Choroid plexus epithelial cell (primary cell): Measurements from ENCODE around the gene SPATS2L.

ENCODE experiments used
- DNase-seq: peaks from one replicate; pipeline ENCODE4 v3.0.0-alpha.2; 2010; ENCODE audit warnings: low read depth
- H3K4me3 ChIP-seq: 2 replicates; pipeline ENCODE4 v1.5.1; 2011; ENCODE audit warnings: low read depth, mild to moderate bottlenecking, control low read depth, low read length, moderate library complexity
- CTCF ChIP-seq: conservative IDR thresholded peaks from 2 replicates; pipeline ENCODE4 v1.5.1; 2011; ENCODE audit warnings: low read depth, mild to moderate bottlenecking, control low read depth, inconsistent platforms, low read length, moderate library complexity

SPATS2L gene

DNA sequence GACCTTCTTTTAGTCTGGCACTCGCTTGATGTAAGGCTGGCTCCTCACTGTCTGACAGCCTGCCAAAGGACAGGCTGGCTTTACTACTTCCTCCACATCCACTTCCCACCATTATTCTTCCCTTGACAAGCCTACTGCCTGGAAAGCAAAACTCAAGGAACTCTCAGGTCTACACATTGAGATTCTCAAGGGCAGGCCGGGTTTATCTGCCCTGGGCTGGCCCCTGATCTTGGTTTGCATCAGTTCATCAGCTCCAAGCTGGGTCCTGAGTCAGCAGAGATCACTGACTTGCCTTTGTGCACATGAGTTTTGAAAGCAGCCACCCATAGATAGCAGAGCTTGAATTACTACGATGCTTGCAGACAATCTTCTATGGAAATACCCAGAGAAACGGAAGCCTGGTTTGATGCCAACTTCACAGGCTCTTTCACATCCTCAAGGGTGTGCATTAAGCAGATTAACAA, 149.5 kb downstream of the SPATS2L start:
- TF ChIP-seq CTCF: no peak
- peak; percentile 54 for DNase-seq
- H3K4me3 ChIP-seq: no peak overlapping the region

DNA sequence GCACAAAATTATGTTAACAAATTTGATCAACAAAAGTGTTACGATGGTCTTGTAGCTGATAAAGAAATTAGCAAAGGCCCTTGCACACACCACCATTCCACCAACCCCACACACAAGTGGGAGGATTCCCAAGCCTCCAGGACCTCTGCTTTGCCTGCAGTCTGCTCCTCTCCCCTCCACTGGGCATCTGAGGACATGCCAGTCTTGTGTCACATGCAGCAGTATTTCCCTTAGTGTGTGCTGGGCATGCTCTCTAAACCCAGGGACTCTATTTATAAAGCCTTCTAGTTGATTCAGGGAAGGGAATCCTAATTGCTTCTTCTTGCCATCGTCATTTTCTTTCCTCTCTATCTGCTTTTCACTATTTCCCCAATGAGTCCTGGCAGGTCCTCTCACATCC, 150.1 kb downstream of the SPATS2L start:
- DNase-seq: no peak
- no peak overlapping the region for H3K4me3 ChIP-seq
- no peak for TF ChIP-seq CTCF

DNA sequence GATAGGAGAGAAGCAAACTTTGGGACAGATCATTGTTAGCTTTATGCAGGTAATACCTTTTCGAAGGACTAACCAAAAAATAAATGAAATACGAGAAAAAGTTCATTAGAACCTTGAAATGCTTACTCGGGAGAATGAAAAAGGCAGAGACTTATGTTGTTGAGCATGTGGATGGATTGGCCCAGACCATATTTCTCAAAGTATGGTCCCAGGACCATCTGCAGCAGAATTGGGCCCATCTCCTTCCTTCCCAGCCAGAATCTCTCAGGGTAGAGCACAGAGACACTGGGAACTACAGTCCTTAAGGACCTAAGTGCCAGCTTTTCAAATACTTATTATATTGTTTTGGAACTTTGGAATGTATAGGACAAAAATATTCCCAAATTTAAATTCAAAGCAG, 152.6 kb downstream of the SPATS2L start:
- no peak for DNase-seq
- no peak overlapping the region for H3K4me3 ChIP-seq
- no peak for TF ChIP-seq CTCF

DNA sequence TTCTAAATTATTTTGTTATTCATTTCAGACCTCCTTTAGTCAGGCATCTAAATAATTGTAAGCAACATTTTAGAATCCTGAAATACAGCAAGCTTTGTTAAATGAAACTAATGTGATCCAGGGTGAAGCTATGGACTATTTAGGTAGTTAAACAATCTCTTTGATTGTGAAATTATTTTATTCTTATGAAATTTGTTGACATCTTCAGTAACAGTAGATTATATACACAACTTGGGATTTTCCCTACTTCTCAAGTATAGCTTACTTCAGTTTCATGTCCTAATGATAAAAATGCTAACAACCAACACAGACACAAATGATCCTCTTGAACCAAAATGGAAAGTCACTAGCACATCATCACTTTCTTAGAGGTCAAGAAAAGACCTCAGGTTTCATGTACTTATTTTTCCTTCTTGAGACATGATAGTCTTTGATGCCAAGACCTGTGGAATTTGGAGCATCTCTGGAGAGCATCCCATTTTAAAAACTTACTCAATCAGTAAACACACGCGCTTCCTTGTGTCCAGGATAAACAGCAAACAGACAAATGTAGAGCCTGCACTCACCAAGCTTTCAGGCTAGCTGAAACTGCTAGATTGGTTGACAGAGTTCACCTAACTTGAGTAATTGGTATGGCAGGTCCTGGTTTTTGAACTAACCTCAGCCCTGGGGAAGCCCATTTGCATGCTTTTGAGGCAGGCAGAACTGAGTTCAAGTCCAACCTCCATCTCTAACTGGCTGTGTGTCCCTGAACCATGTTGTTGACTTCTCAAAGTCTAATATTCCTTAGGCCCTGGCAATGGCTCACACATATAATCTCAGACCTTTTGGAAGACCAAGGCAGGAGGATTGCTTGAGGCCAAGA, 155.6 kb downstream of the SPATS2L start:
- peak; percentile 41 for DNase-seq
- TF ChIP-seq CTCF: no peak
- no peak overlapping the region for H3K4me3 ChIP-seq

DNA sequence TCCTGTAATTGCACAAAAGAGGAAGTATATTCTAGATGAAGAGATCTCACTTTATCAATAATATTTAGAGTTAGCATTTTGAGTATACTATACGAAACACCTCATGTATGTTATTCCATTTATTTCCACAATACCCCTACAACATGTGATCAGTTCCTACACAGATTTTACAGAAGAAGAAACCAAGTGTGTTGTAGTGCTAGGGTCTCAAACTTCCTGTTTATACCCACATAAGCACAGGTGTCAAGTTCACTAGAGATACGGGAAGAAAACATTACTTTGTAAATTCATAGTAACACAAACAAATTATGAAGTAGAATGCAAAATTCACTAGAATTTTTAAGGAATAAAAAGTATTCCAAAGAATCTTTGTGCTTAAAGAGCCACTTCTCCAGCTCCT, 157.0 kb downstream of the SPATS2L start:
- H3K4me3 ChIP-seq: no peak overlapping the region
- DNase-seq: no peak
- TF ChIP-seq CTCF: no peak

- H3K4me3 ChIP-seq: no peak overlapping the region
- no peak for TF ChIP-seq CTCF
- peak; percentile 91 for DNase-seq
Observed at GRCh38 chr2:200466425-200467418, 160.2 kb downstream of the SPATS2L start.
